Astrocyte of the cerebellum (primary cell): ENCODE results near the gene PRKG1.

Experiments
- DNase-seq: peaks from one replicate; pipeline ENCODE4 v3.0.0-alpha.2; 2011; ENCODE audit warnings: low read depth
- H3K4me3 ChIP-seq: 2 replicates; pipeline ENCODE4 v1.5.1; 2011; ENCODE audit warnings: mild to moderate bottlenecking, low read depth, low read length, moderate library complexity
- in situ Hi-C: cut with HindIII; loops from 2 replicates; pipeline ENCODE4 v1.10.0; 2017; ENCODE audit warnings: low sequenced_read_pairs
- TF ChIP-seq, protein P1 (sequence below): IDR thresholded peaks from 2 replicates; pipeline ENCODE4 v1.5.1; 2012; ENCODE audit warnings: low read length, low read depth, moderate library complexity, mild to moderate bottlenecking; ENCODE audit errors: missing control alignments

The PRKG1 gene

DNA sequence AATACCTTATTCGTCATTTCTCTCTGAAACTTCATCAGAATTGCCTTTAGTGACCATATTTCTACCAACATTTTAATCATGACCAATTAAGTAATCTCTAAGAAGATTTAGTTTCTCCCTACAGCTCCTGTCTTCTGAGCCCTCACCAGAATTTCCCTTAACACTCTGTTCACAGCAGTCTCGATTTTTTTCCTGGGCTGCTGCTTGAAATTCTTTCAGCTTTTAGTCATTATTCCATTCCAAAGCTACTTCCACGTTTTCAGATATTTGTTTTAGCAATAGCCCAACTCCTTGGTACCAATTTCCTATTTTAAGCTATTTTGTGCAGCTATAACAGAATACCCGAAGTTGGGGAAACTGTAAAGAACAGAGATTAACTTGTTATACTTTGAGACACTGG, 1047.4 kb downstream of the PRKG1 start:
- in situ Hi-C loops: no loop called here
- TF ChIP-seq, protein P1, sequence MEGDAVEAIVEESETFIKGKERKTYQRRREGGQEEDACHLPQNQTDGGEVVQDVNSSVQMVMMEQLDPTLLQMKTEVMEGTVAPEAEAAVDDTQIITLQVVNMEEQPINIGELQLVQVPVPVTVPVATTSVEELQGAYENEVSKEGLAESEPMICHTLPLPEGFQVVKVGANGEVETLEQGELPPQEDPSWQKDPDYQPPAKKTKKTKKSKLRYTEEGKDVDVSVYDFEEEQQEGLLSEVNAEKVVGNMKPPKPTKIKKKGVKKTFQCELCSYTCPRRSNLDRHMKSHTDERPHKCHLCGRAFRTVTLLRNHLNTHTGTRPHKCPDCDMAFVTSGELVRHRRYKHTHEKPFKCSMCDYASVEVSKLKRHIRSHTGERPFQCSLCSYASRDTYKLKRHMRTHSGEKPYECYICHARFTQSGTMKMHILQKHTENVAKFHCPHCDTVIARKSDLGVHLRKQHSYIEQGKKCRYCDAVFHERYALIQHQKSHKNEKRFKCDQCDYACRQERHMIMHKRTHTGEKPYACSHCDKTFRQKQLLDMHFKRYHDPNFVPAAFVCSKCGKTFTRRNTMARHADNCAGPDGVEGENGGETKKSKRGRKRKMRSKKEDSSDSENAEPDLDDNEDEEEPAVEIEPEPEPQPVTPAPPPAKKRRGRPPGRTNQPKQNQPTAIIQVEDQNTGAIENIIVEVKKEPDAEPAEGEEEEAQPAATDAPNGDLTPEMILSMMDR: no peak
- DNase-seq: no peak
- H3K4me3 ChIP-seq: no peak overlapping the region

GRCh38 chr10:52128056-52128683, 1053.9 kb downstream of the PRKG1 start:
- in situ Hi-C loops: no loop called here
- no peak overlapping the region for H3K4me3 ChIP-seq
- DNase-seq: no peak
- TF ChIP-seq, protein P1: no peak

DNA sequence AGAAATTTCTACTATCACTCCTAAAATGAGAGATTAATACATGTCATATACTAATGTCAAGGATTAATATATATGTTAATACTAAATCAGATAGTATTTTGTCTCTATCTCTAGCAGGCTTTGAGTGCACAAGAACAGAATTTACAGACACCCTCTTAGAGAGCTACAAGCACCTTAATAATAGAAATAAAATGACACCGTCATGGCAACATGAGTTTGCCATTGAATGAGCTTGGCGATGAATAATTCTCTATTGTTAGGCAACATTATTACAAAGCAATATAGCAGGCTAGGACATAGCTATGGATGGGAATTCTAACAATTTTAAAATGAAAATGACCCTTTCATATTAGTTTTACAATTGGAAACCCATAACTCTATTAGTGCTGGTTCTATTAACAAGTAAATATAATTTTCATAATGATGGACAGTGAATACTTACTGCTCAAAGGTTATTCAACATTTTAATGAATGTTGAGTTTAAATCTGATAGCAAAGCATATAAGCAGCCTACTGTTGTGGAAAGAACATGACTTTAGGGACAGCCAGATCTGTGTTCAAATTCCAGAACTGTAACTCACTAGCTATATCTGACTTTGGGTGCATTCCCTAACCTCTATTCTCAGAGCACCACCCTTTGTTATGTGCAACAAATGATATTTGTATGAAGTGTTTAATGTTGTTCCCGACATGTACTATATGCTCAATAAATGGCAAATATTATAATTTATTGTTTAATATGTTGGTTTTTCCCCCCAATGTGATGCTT, 1055.3 kb downstream of the PRKG1 start:
- H3K4me3 ChIP-seq: no peak overlapping the region
- TF ChIP-seq, protein P1: no peak
- DNase-seq: no peak
- in situ Hi-C loops: no loop called here

- H3K4me3 ChIP-seq: no peak overlapping the region
- DNase-seq: no peak
- in situ Hi-C loops: no loop called here
- TF ChIP-seq, protein P1: no peak
Observed at GRCh38 chr10:52135101-52135500, 1060.8 kb downstream of the PRKG1 start.

DNA sequence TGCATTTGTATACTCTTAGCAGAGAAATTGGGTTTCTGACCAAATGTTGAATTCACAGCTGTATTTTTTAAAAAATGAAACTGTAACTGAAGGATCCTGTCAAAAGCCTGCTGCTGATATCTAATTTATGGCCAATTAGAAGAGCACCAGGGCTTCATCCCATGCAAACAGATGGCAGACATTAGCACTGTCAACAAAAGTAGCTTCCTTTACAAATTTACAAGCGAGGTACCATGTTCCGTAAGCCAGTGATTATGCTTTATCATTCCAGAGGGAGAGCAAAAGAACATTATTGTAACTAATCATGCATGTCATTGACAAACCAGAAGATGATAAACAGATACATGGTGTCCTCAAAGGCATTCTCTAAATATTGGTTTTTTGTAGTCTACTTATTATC, 1062.6 kb downstream of the PRKG1 start:
- no peak overlapping the region for H3K4me3 ChIP-seq
- in situ Hi-C loops: no loop called here
- TF ChIP-seq, protein P1: no peak
- DNase-seq: no peak

- peak; percentile 3 for DNase-seq
- TF ChIP-seq, protein P1: no peak
- in situ Hi-C loops: loop anchor here (5.0 kb wide), 1 partner anchor 46 kb away; no protein-coding TSS in a partner anchor
- H3K4me3 ChIP-seq: no peak overlapping the region
Observed at GRCh38 chr10:52143338-52143737, 1069.1 kb downstream of the PRKG1 start.
